ENCODE results near the gene B3GALT2. TPM values are rescaled to one million over a fixed set of nuclear protein-coding genes. Genes with fewer than 3 reads are reported as not detected.

The B3GALT2 gene, protein sequence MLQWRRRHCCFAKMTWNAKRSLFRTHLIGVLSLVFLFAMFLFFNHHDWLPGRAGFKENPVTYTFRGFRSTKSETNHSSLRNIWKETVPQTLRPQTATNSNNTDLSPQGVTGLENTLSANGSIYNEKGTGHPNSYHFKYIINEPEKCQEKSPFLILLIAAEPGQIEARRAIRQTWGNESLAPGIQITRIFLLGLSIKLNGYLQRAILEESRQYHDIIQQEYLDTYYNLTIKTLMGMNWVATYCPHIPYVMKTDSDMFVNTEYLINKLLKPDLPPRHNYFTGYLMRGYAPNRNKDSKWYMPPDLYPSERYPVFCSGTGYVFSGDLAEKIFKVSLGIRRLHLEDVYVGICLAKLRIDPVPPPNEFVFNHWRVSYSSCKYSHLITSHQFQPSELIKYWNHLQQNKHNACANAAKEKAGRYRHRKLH
- total RNA-seq = 0.65 and 44.1 TPM in 2 replicates

DNA sequence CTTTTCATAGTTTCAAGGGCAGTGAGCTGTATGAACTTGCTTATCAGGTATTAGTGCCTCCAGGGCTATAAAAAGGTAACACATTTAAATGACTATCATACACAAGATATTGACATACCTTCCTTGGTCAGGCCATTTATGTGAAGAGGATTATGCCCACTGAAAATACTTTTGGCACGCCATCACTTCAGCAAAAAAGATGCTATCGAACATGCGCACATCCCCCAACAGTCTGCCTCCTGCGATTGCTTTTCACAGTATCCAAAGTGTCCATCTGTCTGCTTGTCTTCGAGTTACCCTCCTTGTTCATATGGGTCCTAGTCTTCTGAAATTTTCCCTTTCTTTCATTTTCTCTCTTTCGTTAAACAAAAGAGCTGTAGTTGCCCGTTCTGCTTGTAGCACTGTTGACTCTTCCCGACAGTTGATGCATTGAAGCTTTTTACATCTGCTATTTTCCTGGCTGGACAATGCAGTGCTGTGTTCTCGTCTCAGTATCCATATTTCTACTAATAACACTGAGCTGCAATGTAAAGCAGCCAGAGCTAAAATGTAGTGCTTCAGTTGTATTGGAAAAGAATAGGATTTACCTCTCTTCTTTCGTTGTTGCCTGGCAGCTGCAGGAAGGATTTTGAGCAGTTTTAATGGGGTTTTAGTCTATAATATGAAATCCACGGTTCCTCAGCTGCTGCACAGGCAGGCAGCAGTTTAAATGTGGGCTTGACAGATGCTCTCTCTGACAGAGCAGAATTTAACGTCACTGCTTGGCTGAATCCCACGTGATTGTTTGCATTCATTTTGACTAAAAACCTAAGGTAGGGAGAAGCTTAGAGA, at the start of gene B3GALT2:
Gene B3GALT2, minus strand, starts transcription at position 713 of the 831 bp plus-strand sequence. CDS start 5,051 bp downstream, outside the sequence.

Other genes starting within 250 kb of the B3GALT2 start
- 18.6 and 34.8 TPM in 2 replicates for gene UCHL5, start 127.3 kb downstream of the B3GALT2 start, total RNA-seq
- 95.7 and 129 TPM in 2 replicates for gene RO60, start 127.0 kb downstream of the B3GALT2 start, total RNA-seq
- 5.0 and 14.1 TPM in 2 replicates for gene GLRX2, start 81.2 kb downstream of the B3GALT2 start, total RNA-seq
- 10.4 and 27.3 TPM in 2 replicates for gene CDC73, start 64.6 kb downstream of the B3GALT2 start, total RNA-seq

All from bladder microvascular endothelial cell (primary cell).